SK-N-SH (cell line): ENCODE results near the gene NLRC5. TPM values are rescaled to one million over a fixed set of nuclear protein-coding genes. Genes with fewer than 3 reads are reported as not detected.

Experiments used
- CTCF ChIA-PET: fragments of 300-600, 350-600 bp; formaldehyde crosslinking; extraction: SDS; loops from one replicate; lab custom pipeline; 2021; lab: Yijun Ruan, JAX
- POLR2A ChIA-PET: fragments of 350-600 bp; sonication (Branson Sonifier 250); formaldehyde crosslinking; extraction: SDS; loops from one replicate; lab custom pipeline; 2020; ENCODE audit warnings: antibody characterized with exemption, inconsistent platforms; lab: Yijun Ruan, JAX
- DNase-seq: peaks from one replicate; pipeline ENCODE4 v3.0.0; 2012
- H2AFZ ChIP-seq: fragments of 200-600 bp; sonication (generic); 2 replicates; pipeline ENCODE4 v1.8.1; 2016; ENCODE audit warnings: antibody characterized with exemption, mild to moderate bottlenecking, low read depth
- H3F3A ChIP-seq: fragments of 200-600 bp; sonication (generic); replicated peaks from 2 replicates; pipeline ENCODE3; 2016; ENCODE audit warnings: antibody characterized with exemption, mild to moderate bottlenecking; ENCODE audit not compliant: insufficient read depth
- H3K27ac ChIP-seq, 2 experiments: fragments of 200-500 bp in 1 of 2; fragments of 200-600 bp in 1 of 2; sonication (Bioruptor generic) in 1 of 2; sonication (generic), shearing (Covaris generic) in 1 of 2; 2 replicates each; pipeline versions ENCODE4 v1.5.1 to v1.6.1; 2014 to 2016; ENCODE audit warnings: low read depth in 2 of 2, inconsistent platforms in 1 of 2, low read length in 1 of 2, mild to moderate bottlenecking in 1 of 2, mixed read lengths in 1 of 2
- H3K27me3 ChIP-seq: fragments of 200-600 bp; sonication (generic), shearing (Covaris generic); 2 replicates; pipeline ENCODE4 v1.6.1; 2016; ENCODE audit warnings: mixed run types; ENCODE audit not compliant: insufficient read depth
- H3K36me3 ChIP-seq, 2 experiments: fragments of 200-500 bp in 1 of 2; fragments of 200-600 bp in 1 of 2; sonication (Bioruptor generic) in 1 of 2; sonication (generic) in 1 of 2; replicated peaks in 1 of 2; 2 replicates each; pipeline versions ENCODE3 to v1.5.1; 2014 to 2016; ENCODE audit warnings: low read length in 1 of 2, mild to moderate bottlenecking in 1 of 2; ENCODE audit not compliant: insufficient read depth in 2 of 2, control insufficient read depth in 1 of 2
- H3K4me1 ChIP-seq, 2 experiments: fragments of 200-500 bp in 1 of 2; fragments of 200-600 bp in 1 of 2; sonication (Bioruptor generic) in 1 of 2; sonication (generic), shearing (Covaris generic) in 1 of 2; 2 replicates each; pipeline versions ENCODE4 v1.5.1 to v1.6.1; 2014 to 2016; ENCODE audit warnings: low read depth in 1 of 2, low read length in 1 of 2, mixed run types in 1 of 2; ENCODE audit not compliant: insufficient read depth in 2 of 2, control insufficient read depth in 1 of 2
- H3K4me2 ChIP-seq: fragments of 200-600 bp; sonication (generic), shearing (Covaris generic); 2 replicates; pipeline ENCODE4 v1.6.1; 2017; ENCODE audit warnings: mixed run types
- H3K4me3 ChIP-seq, 2 experiments: fragments of 200-500 bp in 1 of 2; fragments of 200-600 bp in 1 of 2; sonication (Bioruptor generic) in 1 of 2; sonication (generic), shearing (Covaris generic) in 1 of 2; 2 replicates each; pipeline versions ENCODE4 v1.5.1 to v1.8.1; 2014 to 2016; ENCODE audit warnings: low read depth in 2 of 2, inconsistent platforms in 1 of 2, low read length in 1 of 2, mild to moderate bottlenecking in 1 of 2, mixed read lengths in 1 of 2, moderate library complexity in 1 of 2
- H3K79me2 ChIP-seq: fragments of 200-600 bp; sonication (generic); 2 replicates; pipeline ENCODE4 v1.8.1; 2017; ENCODE audit warnings: mild to moderate bottlenecking; ENCODE audit not compliant: insufficient read depth
- H3K9ac ChIP-seq: fragments of 200-600 bp; sonication (generic); 2 replicates; pipeline ENCODE4 v1.6.1; 2017; ENCODE audit warnings: mixed run types
- H3K9me2 ChIP-seq: fragments of 200-600 bp; sonication (generic); 2 replicates; pipeline ENCODE4 v1.6.1; 2017; ENCODE audit warnings: mixed run types
- H3K9me3 ChIP-seq: fragments of 200-600 bp; sonication (generic); 2 replicates; pipeline ENCODE4 v1.6.1; 2017; ENCODE audit warnings: mixed run types, mild to moderate bottlenecking, moderate library complexity
- H4K20me1 ChIP-seq: fragments of 200-600 bp; sonication (generic); 2 replicates; pipeline ENCODE4 v1.6.1; 2017; ENCODE audit warnings: mild to moderate bottlenecking, mixed run types; ENCODE audit not compliant: insufficient read depth
- CHD2 ChIP-seq: fragments of 150-350 bp; IDR thresholded peaks from 2 replicates; pipeline ENCODE4 v1.6.1; 2018; ENCODE audit warnings: low read length; ENCODE audit not compliant: partially characterized antibody
- EZH2phosphoT487 ChIP-seq: fragments of 200-600 bp; sonication (generic); IDR thresholded peaks from 2 replicates; pipeline ENCODE4 v1.6.1; 2017; ENCODE audit warnings: low read depth, mixed run types, mild to moderate bottlenecking, antibody characterized with exemption, moderate library complexity, borderline replicate concordance
- FOSL2 ChIP-seq: IDR thresholded peaks from 2 replicates; pipeline ENCODE4 v1.4.0; 2012; ENCODE audit warnings: low read depth, mild to moderate bottlenecking, moderate library complexity, borderline replicate concordance
- FOXM1 ChIP-seq: IDR thresholded peaks from 2 replicates; pipeline ENCODE4 v1.4.0; 2012; ENCODE audit warnings: low read depth, mild to moderate bottlenecking
- GABPA ChIP-seq: IDR thresholded peaks from 2 replicates; pipeline ENCODE4 v1.4.0; 2012; ENCODE audit warnings: low read depth, mild to moderate bottlenecking
- GATA2 ChIP-seq: sonication (generic); formaldehyde crosslinking; IDR thresholded peaks from 2 replicates; pipeline ENCODE4 v1.5.0; 2020; ENCODE audit warnings: mild to moderate bottlenecking, missing genetic modification reagents
- JUND ChIP-seq: IDR thresholded peaks from 2 replicates; pipeline ENCODE4 v1.4.0; 2012
- NFIC ChIP-seq: IDR thresholded peaks from 2 replicates; pipeline ENCODE4 v1.4.0; 2012; ENCODE audit warnings: borderline replicate concordance
- TAF1 ChIP-seq: IDR thresholded peaks from 2 replicates; pipeline ENCODE4 v1.6.1; 2012; ENCODE audit warnings: low read depth, mild to moderate bottlenecking, low read length, moderate library complexity, borderline replicate concordance
- TCF12 ChIP-seq: IDR thresholded peaks from 2 replicates; pipeline ENCODE4 v1.4.0; 2012
- TEAD4 ChIP-seq: IDR thresholded peaks from 2 replicates; pipeline ENCODE4 v1.4.0; 2012; ENCODE audit warnings: mild to moderate bottlenecking, borderline replicate concordance; ENCODE audit not compliant: insufficient read depth
- USF1 ChIP-seq: IDR thresholded peaks from 2 replicates; pipeline ENCODE4 v1.4.0; 2012; ENCODE audit warnings: low read depth, borderline replicate concordance
- USF2 ChIP-seq: fragments of 150-350 bp; IDR thresholded peaks from 2 replicates; pipeline ENCODE4 v1.6.1; 2017; ENCODE audit warnings: antibody characterized with exemption, low read length, low read depth, borderline replicate concordance
- YY1 ChIP-seq: IDR thresholded peaks from 2 replicates; pipeline ENCODE4 v1.4.0; 2012; ENCODE audit warnings: low read depth, mild to moderate bottlenecking
- WGBS: methylation state at CpG from one replicate; pipeline ENCODE4 v1.1.6; 2017; ENCODE audit warnings: low lambda C conversion rate; 5-methylcytosine and 5-hydroxymethylcytosine counted together
- polyA plus RNA-seq, 3 experiments: library from polyadenylated mRNA; depleted of rRNA; stranded (reverse); fragments of >200 nt; gene quantifications; 2 replicates each; pipeline ENCODE4 v1.2.3, GENCODE V29; 2012
- TF ChIP-seq, protein P1 (sequence below): IDR thresholded peaks from 2 replicates; pipeline ENCODE4 v1.6.1; 2012; ENCODE audit warnings: mild to moderate bottlenecking, low read depth, low read length, moderate library complexity
- TF ChIP-seq, protein P2 (sequence below): IDR thresholded peaks from 2 replicates; pipeline ENCODE4 v1.4.0; 2012; ENCODE audit warnings: low read depth
- TF ChIP-seq, protein P3 (sequence below): fragments of 150-350 bp; IDR thresholded peaks from 2 replicates; pipeline ENCODE4 v1.6.1; 2016; ENCODE audit warnings: mild to moderate bottlenecking, low read depth, low read length
- TF ChIP-seq, protein P4 (sequence below): IDR thresholded peaks from 2 replicates; pipeline ENCODE4 v1.4.0; 2012; ENCODE audit warnings: low read depth, borderline replicate concordance

NLRC5 gene
- polyA plus RNA-seq, 1 of the 3 experiments (the other 2 are of a cell fraction) = 6.5 TPM

DNA sequence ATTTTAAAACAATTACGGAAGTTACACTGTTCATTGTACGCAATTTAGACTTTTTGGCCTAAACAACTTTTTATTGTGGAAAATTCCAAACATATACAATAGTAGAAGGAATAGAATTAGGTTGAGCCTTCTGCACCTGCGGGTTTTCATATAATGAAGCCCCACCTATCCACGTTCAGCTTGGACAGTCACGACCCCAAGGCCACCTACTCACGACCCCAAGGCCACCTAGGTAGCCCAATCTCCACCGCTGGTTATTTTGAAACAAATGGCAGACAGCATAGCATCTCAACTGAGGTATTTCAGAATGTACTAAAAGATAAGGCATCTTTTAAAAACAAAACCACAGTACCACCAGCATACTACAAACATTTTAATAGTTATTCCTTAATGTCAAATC is 631 bp downstream of the NLRC5 start (continued):
- TF ChIP-seq FOXM1 (no peak), USF2 (no peak), GABPA (no peak)

GRCh38 chr16:56990407-56991286 is 1.3 kb downstream of the NLRC5 start:
- ChIA-PET POLR2A (no interaction called here), CTCF (interaction anchor here (0.8 to 1.5 kb wide), 3 partner anchors 9 to 34 kb away, joined by 3 to 4 read pairs (median 3); no protein-coding TSS in a partner anchor)
- WGBS = 94% methylated on average over 16 of the region's 16 CpGs
- H3K4me2 ChIP-seq = peak overlapping the region; percentile 93
- DNase-seq = no peak
- no peak overlapping the region for H3K4me3 ChIP-seq
- no peaks in the 10 kb centered on the region for H3K79me2 ChIP-seq
- H3K36me3 ChIP-seq = no peaks in the 10 kb centered on the region
- H3K27me3 ChIP-seq = no peaks in the 10 kb centered on the region
- H3K27ac ChIP-seq = no peak overlapping the region
- TF ChIP-seq, protein P1, sequence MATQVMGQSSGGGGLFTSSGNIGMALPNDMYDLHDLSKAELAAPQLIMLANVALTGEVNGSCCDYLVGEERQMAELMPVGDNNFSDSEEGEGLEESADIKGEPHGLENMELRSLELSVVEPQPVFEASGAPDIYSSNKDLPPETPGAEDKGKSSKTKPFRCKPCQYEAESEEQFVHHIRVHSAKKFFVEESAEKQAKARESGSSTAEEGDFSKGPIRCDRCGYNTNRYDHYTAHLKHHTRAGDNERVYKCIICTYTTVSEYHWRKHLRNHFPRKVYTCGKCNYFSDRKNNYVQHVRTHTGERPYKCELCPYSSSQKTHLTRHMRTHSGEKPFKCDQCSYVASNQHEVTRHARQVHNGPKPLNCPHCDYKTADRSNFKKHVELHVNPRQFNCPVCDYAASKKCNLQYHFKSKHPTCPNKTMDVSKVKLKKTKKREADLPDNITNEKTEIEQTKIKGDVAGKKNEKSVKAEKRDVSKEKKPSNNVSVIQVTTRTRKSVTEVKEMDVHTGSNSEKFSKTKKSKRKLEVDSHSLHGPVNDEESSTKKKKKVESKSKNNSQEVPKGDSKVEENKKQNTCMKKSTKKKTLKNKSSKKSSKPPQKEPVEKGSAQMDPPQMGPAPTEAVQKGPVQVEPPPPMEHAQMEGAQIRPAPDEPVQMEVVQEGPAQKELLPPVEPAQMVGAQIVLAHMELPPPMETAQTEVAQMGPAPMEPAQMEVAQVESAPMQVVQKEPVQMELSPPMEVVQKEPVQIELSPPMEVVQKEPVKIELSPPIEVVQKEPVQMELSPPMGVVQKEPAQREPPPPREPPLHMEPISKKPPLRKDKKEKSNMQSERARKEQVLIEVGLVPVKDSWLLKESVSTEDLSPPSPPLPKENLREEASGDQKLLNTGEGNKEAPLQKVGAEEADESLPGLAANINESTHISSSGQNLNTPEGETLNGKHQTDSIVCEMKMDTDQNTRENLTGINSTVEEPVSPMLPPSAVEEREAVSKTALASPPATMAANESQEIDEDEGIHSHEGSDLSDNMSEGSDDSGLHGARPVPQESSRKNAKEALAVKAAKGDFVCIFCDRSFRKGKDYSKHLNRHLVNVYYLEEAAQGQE = no peak
- TF ChIP-seq NFIC (no peak), JUND (no peak), USF1 (no peak), TCF12 (no peak), CHD2 (no peak), TAF1 (no peak), YY1 (no peak), GATA2 (no peak), FOSL2 (no peak), GABPA (no peak), TEAD4 (no peak), EZH2phosphoT487 (no peak)
- TF ChIP-seq, protein P2, sequence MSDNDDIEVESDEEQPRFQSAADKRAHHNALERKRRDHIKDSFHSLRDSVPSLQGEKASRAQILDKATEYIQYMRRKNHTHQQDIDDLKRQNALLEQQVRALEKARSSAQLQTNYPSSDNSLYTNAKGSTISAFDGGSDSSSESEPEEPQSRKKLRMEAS = no peak
- TF ChIP-seq, protein P3, sequence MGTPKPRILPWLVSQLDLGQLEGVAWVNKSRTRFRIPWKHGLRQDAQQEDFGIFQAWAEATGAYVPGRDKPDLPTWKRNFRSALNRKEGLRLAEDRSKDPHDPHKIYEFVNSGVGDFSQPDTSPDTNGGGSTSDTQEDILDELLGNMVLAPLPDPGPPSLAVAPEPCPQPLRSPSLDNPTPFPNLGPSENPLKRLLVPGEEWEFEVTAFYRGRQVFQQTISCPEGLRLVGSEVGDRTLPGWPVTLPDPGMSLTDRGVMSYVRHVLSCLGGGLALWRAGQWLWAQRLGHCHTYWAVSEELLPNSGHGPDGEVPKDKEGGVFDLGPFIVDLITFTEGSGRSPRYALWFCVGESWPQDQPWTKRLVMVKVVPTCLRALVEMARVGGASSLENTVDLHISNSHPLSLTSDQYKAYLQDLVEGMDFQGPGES = no peak
- TF ChIP-seq, protein P4, sequence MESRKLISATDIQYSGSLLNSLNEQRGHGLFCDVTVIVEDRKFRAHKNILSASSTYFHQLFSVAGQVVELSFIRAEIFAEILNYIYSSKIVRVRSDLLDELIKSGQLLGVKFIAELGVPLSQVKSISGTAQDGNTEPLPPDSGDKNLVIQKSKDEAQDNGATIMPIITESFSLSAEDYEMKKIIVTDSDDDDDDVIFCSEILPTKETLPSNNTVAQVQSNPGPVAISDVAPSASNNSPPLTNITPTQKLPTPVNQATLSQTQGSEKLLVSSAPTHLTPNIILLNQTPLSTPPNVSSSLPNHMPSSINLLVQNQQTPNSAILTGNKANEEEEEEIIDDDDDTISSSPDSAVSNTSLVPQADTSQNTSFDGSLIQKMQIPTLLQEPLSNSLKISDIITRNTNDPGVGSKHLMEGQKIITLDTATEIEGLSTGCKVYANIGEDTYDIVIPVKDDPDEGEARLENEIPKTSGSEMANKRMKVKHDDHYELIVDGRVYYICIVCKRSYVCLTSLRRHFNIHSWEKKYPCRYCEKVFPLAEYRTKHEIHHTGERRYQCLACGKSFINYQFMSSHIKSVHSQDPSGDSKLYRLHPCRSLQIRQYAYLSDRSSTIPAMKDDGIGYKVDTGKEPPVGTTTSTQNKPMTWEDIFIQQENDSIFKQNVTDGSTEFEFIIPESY = no peak
- TF ChIP-seq, all 33 proteins: peak for 0
- H4K20me1 ChIP-seq = no peaks in the 10 kb centered on the region
- peaks cover 12 to 19% of the 10 kb centered on the region in 2 experiments; a peak in 2 of 4 replicates for H3K4me1 ChIP-seq
- H2AFZ ChIP-seq = no peak overlapping the region
- H3K9ac ChIP-seq = peak overlapping the region; percentile 74; the same call in 1 of the 2 replicates
- peaks cover 1% of the 10 kb centered on the region for H3F3A ChIP-seq
- H3K9me2 ChIP-seq = no peaks in the 10 kb centered on the region
- H3K9me3 ChIP-seq = no peaks in the 10 kb centered on the region
